Measurements from ENCODE around the gene MUC3A.
A peak's percentile ranks its signal among the peaks of the same experiment; 100 is the strongest.
"Not testable (repeated sequence)": the region's sequence is repeated elsewhere in the genome, so short reads cannot be mapped to it uniquely, and the experiment has no call there.

MUC3A gene

DNA sequence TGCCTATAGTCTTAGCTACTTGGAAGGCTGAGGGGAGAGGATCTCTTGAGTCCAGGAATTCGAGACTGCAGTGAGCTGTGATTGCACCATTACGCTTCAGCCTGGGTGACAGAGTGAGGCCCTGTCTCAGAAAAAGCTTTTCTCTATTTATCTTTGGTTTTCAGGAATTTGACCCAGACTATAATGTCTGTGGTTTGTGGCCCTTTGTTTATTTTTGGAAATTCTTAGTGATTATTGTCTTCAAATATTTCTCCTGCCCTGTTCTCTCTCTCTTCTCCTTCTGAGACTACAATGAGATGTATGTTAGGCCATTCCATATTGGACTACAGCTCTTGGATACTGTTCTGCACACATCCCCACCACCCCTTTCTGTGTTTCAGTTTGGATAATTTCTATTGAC is 24.7 kb downstream of the MUC3A start:
- peak; percentile 63 for DNase-seq (ENCODE audit: low read depth)

DNA sequence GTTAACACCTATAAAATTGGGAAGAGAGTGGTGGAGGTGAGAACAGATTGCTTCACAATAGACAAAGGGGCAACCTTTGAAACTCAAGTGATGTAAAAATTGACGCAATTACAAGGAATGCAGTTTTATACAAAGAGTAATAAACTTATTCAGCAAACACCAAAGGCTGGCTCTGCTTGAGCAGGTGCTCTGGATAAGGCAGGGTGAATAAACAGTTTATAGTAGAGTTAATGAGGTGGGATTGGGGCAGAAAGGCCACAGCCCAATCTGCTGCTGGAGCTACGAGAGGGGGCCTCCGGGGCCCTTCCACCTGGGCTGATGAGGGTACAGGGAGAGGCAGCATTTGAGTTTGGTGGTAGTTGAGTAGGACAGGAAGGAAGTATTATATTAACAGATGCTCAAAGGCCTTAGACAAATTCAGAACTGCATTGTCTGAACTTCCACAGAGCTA is 26.1 kb downstream of the MUC3A start:
- DNase-seq (ENCODE audit: low read depth) = no peak

DNA sequence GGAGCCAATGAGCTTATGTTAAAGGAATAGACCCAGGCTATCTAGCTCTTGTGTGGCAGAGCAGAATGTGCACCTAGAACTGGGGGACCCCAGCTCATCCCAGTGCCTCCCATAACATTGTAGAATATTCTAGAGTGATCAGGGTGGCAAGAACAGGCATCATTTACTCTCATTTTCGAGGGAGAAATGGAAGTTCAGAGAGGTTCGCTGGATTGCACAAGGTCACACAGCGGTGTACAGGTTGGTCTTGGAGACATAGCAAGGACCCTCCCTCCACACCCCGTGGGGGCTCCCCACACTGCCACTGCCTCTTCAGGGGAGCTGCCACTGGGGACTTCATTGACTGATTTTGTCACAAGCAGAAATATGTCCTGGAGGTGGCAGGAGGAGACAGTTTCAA is 29.0 kb downstream of the MUC3A start:
- DNase-seq (ENCODE audit: low read depth) = no peak

DNA sequence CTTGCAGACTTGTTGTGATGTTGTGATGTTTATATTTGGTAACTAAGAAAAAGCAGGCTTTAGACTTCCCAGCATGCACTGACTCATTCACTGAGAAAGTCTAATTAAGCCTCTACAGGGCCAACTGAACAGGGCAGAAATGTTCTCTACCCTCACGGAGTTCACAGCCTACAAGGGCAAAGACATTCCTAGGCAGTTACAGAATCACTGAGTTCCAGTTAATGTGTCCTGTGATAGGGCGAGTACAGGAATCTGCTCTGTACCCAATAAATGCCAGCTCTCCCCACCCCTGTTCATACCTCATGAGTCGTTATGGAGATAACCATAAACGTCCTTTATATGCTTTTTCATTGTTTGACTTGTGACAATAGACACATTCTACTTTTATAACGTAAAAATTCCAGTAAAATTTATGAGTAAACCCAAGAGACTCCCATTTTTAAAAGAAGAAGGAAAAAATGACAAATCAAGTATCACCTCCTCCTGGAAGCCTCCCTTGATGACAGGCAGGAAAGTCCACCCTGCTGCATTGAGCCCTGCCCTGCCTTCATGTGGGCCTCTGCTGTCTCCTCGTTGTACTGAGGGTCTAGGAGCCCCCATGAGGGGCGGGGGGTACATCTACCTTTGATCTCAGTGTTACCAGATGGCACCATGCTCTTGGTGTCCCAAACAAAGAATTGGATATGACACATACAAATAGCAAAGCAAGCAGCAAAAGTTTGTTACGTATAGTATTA is 34.3 kb downstream of the MUC3A start:
- peak; percentile 83 for DNase-seq (ENCODE audit: low read depth)

DNA sequence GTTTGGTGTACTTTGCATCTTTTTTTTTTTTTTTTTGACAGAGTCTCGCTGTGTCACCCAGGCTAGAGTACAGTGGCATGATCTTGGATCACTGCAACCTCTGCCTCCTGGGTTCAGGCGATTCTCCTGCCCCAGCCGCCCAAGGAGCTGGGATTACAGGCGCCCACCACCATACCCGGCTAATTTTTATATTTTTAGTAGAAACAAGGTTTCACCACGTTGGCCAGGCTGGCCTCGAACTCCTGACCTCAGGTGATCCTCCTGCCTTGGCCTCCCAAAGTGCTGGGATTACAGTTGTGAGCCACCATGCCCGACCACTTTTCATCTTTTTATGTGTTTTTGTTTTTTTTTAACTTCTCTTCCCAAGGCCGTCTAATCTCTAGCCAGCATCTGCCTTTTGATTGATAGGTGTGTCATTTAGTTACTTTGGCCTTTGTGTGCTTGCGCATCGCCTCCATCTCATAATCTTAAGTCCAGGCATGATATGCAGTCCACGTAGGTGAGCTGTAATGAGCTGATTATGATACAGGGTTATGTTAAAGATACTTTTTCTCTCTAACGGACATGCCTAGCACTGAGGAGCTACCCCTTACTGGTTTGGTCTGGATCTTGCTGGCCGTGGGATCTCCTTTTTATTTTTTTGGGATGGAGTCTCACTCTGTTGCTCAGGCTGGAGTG is 35.0 kb downstream of the MUC3A start:
- DNase-seq (ENCODE audit: low read depth) = not testable (repeated sequence)

DNA sequence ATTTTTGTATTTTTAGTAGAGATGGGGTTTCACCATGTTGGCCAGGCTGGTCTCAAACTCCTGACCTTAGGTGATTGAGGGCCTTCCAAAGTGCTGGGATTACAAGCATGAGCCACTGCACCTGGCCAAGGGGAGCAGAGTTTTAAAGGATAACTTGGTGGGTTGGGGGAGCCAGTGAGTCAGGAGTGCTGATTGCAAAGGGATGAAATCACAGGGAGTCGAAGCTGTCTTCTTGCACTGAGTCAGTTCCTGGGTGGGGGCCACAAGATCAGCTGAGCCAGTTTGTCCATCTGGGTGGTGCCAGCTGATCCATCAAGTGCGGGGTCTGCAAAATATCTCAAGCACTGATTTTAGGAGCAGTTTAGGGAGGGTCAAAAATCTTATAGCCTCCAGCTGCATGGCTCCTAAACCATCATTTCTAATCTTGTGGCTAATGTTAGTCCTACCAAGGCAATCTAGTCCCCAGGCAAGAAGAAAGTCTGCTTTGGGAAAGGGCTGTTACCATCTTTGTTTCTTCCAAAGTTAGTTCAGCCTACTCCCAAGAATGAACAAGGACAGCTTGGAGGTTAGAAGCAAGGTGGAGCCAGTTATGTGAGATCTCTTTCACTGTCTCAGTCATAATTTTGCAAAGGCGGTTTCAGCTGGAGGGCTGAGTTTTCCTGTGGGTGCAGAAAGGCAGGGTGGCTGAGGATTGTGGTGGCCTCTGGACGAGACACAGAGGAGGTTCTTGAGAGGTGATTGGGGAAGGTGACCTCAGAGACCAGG is 35.9 kb downstream of the MUC3A start:
- DNase-seq (ENCODE audit: low read depth) = not testable (repeated sequence)

DNA sequence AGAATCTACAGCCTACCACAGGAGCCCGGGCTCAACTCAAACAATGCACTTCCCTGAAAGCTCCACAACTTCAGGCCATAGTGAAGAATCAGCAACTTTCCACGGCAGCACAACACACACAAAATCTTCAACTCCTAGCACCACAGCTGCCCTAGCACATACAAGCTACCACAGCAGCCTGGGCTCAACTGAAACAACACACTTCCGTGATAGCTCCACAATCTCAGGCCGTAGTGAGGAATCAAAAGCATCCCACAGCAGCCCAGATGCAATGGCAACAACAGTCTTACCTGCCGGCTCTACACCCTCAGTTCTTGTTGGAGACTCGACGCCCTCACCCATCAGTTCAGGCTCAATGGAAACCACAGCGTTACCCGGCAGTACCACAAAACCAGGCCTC is 42.3 kb downstream of the MUC3A start:
- no peak for DNase-seq (ENCODE audit: low read depth)

DNA sequence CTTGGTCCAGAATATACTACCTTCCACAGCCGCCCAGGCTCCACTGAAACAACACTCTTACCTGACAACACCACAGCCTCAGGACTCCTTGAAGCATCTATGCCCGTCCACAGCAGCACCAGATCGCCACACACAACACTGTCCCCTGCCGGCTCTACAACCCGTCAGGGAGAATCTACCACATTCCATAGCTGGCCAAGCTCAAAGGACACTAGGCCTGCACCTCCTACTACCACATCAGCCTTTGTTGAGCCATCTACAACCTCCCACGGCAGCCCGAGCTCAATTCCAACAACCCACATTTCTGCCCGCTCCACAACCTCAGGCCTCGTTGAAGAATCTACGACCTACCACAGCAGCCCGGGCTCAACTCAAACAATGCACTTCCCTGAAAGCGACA is 42.9 kb downstream of the MUC3A start:
- DNase-seq (ENCODE audit: low read depth) = not testable (repeated sequence)

DNA sequence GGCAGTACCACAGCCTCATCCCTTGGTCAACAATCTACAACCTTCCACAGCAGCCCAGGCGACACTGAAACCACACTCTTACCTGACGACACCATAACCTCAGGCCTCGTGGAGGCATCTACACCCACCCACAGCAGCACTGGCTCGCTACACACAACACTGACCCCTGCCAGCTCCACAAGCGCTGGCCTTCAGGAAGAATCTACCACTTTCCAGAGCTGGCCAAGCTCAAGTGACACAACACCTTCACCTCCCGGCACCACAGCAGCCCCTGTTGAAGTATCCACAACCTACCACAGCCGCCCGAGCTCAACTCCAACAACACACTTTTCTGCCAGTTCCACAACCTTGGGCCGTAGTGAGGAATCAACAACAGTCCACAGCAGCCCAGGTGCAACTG is 45.3 kb downstream of the MUC3A start:
- not testable (repeated sequence) for DNase-seq (ENCODE audit: low read depth)

DNA sequence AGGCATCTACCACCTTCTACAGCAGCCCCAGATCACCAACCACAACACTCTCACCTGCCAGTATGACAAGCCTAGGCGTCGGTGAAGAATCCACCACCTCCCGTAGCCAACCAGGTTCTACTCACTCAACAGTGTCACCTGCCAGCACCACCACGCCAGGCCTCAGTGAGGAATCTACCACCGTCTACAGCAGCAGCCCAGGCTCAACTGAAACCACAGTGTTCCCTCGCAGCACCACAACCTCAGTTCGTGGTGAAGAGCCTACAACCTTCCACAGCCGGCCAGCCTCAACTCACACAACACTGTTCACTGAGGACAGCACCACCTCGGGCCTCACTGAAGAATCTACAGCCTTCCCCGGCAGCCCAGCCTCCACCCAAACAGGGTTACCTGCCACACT is 49.2 kb downstream of the MUC3A start:
- DNase-seq (ENCODE audit: low read depth) = not testable (repeated sequence)

DNA sequence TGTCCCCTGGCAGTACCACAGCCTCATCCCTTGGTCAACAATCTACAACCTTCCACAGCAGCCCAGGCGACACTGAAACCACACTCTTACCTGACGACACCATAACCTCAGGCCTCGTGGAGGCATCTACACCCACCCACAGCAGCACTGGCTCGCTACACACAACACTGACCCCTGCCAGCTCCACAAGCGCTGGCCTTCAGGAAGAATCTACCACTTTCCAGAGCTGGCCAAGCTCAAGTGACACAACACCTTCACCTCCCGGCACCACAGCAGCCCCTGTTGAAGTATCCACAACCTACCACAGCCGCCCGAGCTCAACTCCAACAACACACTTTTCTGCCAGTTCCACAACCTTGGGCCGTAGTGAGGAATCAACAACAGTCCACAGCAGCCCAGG is 50.0 kb downstream of the MUC3A start:
- not testable (repeated sequence) for DNase-seq (ENCODE audit: low read depth)

DNA sequence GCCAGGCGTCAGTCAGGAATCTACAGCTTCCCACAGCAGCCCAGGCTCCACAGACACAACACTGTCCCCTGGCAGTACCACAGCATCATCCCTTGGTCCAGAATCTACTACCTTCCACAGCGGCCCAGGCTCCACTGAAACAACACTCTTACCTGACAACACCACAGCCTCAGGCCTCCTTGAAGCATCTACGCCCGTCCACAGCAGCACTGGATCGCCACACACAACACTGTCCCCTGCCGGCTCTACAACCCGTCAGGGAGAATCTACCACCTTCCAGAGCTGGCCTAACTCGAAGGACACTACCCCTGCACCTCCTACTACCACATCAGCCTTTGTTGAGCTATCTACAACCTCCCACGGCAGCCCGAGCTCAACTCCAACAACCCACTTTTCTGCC is 50.7 kb downstream of the MUC3A start:
- DNase-seq (ENCODE audit: low read depth) = not testable (repeated sequence)

DNA sequence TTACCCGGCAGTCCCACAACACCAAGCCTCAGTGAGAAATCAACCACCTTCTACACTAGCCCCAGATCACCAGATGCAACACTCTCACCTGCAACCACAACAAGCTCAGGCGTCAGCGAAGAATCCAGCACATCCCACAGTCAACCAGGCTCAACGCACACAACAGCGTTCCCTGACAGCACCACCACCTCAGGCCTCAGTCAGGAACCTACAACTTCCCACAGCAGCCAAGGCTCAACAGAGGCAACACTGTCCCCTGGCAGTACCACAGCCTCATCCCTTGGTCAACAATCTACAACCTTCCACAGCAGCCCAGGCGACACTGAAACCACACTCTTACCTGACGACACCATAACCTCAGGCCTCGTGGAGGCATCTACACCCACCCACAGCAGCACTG is 53.0 kb downstream of the MUC3A start:
- not testable (repeated sequence) for DNase-seq (ENCODE audit: low read depth)

DNA sequence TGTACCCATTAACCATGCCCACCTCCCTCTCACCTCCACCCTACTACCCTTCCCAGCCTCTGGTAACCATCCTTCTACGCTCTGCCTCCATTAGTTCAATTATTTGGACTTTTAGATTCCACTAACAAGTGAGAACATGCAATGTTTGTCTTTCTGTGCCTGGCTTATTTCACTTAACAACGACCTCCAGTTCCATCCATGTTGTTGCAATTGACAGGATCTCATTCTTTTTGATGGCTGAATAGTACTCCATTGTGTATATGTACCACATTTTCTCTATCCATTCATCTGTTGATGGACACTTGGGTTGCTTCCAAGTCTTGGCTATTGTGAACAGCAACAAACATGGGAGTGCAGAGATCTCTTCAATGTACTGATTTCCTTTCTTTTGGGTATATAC is 58.0 kb downstream of the MUC3A start:
- DNase-seq (ENCODE audit: low read depth) = not testable (repeated sequence)

DNA sequence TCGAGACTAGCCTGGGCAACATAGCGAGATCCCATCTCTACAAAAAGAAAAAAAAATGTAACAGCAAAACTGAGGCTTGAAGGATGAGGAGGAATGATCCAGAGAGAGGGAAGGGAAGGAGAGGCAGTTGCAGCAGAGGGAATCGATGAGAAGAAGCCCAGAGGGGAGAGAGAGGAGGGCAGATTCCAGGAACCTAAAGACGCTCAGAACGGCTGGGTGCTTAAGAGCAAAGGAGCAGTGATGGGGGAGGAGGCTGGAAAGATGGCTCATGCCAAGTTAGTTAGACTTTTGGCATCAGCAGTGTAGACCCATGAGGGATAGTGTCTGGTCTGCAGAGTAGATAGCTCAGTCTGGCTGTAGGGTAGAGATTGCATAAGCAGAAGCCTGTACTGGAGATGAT is 60.3 kb downstream of the MUC3A start:
- DNase-seq (ENCODE audit: low read depth) = no peak

DNA sequence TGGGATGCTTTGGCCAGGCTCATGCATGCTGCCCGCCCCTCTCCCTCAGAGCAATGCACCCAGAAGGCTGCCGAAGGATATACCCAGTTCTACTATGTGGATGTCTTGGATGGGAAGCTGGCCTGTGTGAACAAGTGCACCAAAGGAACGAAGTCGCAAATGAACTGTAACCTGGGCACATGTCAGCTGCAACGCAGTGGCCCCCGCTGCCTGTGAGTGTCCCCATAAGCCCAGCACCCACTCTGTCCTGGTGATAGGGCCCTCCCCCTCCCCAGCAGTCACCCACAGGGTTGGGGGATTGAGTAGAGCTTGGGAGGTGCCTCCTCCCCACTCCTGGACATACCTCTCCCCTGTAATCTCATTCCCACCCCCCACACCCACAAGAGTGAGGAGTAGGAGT is 63.6 kb downstream of the MUC3A start:
- DNase-seq (ENCODE audit: low read depth) = no peak

DNA sequence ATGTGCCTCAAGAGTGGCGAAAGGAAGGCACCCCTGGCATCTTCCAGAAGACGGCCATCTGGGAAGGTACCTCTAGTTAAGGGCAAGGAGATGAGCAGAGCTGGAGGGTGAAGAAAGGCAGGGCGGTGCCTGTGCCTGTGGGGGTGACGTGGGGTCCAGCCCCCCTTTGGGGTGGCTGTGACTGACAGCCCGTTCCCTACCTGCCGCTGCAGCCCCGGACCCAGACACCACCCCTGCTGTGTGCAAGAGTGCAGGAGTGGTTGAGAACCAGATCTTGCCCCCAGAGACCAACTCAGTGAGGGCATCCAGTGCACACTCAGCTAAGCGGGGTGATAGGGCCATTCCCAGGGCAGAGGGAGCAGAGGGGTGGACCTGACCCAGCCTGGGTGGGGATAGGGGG is 66.3 kb downstream of the MUC3A start:
- DNase-seq (ENCODE audit: low read depth) = no peak

DNA sequence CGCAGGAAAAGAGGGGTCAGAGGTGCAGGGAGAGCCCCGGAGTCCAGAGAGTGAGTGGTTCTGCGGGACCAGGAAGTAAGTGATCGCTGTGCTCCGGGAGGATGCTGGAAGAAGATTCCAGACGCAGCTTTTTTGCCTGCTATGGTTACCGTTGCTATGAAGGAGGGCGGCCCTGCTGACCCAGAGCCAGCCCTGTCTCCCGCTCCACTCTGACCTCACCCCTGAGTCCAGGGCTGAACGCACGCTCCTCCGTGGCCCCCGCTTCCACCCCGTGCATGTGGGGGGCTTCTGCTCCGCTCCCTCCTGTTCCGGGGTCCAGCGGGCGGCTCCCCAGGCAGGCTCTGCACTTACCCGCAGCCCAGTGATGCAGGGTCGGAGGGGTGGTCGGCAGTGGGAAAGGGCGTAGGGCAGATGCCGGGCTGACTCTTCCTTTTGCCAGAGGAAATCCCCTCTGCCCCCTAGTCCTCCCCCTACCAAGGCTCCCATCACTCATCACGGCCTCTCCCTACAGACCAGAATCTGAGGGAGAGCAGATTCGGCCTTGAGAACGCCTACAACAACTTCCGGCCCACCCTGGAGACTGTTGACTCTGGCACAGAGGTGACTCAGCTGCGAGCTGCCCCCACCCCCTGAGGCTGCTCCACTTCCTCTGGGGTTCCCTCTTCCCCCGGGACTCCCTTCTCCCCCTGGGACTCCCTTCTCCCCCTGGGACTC is 67.9 kb downstream of the MUC3A start:
- peak; percentile 90 for DNase-seq (ENCODE audit: low read depth)
